TTC549 (cell line): ENCODE measurements around the gene AKT3.
A peak's percentile ranks its signal among the peaks of the same experiment; 100 is the strongest.
"Not testable (repeated sequence)": the region's sequence is repeated elsewhere in the genome, so short reads cannot be mapped to it uniquely, and the experiment has no call there.

Experiments
- FAIRE-seq: peaks from 2 replicates; lab custom pipeline; 2012; peaks lifted over from hg19 to GRCh38; lab: Jason Lieb, UNC

AKT3 gene

GRCh38 chr1:243850202-243850451, at the start of gene AKT3:
TSS of gene AKT3 (minus strand) at chr1:243850243. CDS start at chr1:243843170, 7,073 bp downstream.
- FAIRE-seq = no peak

- FAIRE-seq = no peak
Measured at GRCh38 chr1:243898278-243898677, 48.2 kb upstream of the AKT3 start.

GRCh38 chr1:243896313-243896712, 46.3 kb upstream of the AKT3 start:
- FAIRE-seq = no peak

- FAIRE-seq = no peak
Measured at GRCh38 chr1:243892456-243892855, 42.4 kb upstream of the AKT3 start.

- no peak for FAIRE-seq
Measured at GRCh38 chr1:243890576-243890975, 40.5 kb upstream of the AKT3 start.

- FAIRE-seq = no peak
Measured at GRCh38 chr1:243885806-243886205, 35.8 kb upstream of the AKT3 start.

GRCh38 chr1:243884603-243885002, 34.6 kb upstream of the AKT3 start:
- FAIRE-seq = no peak

- no peak for FAIRE-seq
Measured at GRCh38 chr1:243883551-243883950, 33.5 kb upstream of the AKT3 start.

GRCh38 chr1:243882276-243882675, 32.2 kb upstream of the AKT3 start:
- FAIRE-seq = no peak

- FAIRE-seq = not testable (repeated sequence)
Measured at GRCh38 chr1:243877058-243877457, 27.0 kb upstream of the AKT3 start.

- FAIRE-seq = no peak
Measured at GRCh38 chr1:243855616-243856318, 5.7 kb upstream of the AKT3 start.

GRCh38 chr1:243851765-243852164, 1.7 kb upstream of the AKT3 start:
- FAIRE-seq = no peak

- no peak for FAIRE-seq
Measured at GRCh38 chr1:243851257-243851756, 1.3 kb upstream of the AKT3 start.

GRCh38 chr1:243850452-243851256, 611 bp upstream of the AKT3 start:
- FAIRE-seq = no peak

- FAIRE-seq = no peak
Measured at GRCh38 chr1:243849421-243850201, 432 bp downstream of the AKT3 start.

- no peak for FAIRE-seq
Measured at GRCh38 chr1:243848858-243849420, 1.1 kb downstream of the AKT3 start.

GRCh38 chr1:243848165-243848857, 1.7 kb downstream of the AKT3 start:
- FAIRE-seq = no peak

GRCh38 chr1:243846761-243847160, 3.3 kb downstream of the AKT3 start:
- FAIRE-seq = no peak

- FAIRE-seq = no peak
Measured at GRCh38 chr1:243845888-243846287, 4.2 kb downstream of the AKT3 start.

GRCh38 chr1:243844186-243844585, 5.9 kb downstream of the AKT3 start:
- FAIRE-seq = no peak

- no peak for FAIRE-seq
Measured at GRCh38 chr1:243842978-243843511, 7.0 kb downstream of the AKT3 start.

- peak; percentile 66 for FAIRE-seq
Measured at GRCh38 chr1:243842161-243842560, 7.9 kb downstream of the AKT3 start.
